GM21529 (cell line): ENCODE results near the gene PPIB.
"Not testable (repeated sequence)": the region's sequence is repeated elsewhere in the genome, so short reads cannot be mapped to it uniquely, and the experiment has no call there.

Source experiments
- ATAC-seq: cut with Tn5 transposase; IDR thresholded peaks from one replicate; pipeline ENCODE4 v1.9.1; 2021; ENCODE audit not compliant: unreplicated experiment

Gene PPIB

GRCh38 chr15:64110950-64111678, 51.7 kb downstream of the PPIB start:
- no peak for ATAC-seq

- ATAC-seq = not testable (repeated sequence)
Measured at GRCh38 chr15:64110108-64110701, 52.6 kb downstream of the PPIB start.

- no peak for ATAC-seq
Measured at GRCh38 chr15:64107337-64107736, 55.5 kb downstream of the PPIB start.
